A673 (cell line): Measurements from ENCODE around the gene EXOC4.

Experiments used
- CTCF ChIP-seq: fragments of 300-800, 200-600 bp; sonication (generic); conservative IDR thresholded peaks from 2 replicates; pipeline ENCODE4 v1.5.1; 2017; ENCODE audit warnings: low read depth, mild to moderate bottlenecking, antibody characterized with exemption, low read length, moderate library complexity, mixed read lengths
- EZH2 ChIP-seq: fragments of 200-600 bp; sonication (generic); IDR thresholded peaks from 2 replicates; pipeline ENCODE4 v1.6.1; 2017; ENCODE audit warnings: borderline replicate concordance, low read depth, mild to moderate bottlenecking, mixed read lengths, antibody characterized with exemption, low read length; ENCODE audit not compliant: poor library complexity, severe bottlenecking

GRCh38 chr7:133650069-133650468 is 397.2 kb downstream of the EXOC4 start:
- TF ChIP-seq CTCF (no peak), EZH2 (no peak)
